Left ventricle myocardium inferior (tissue), 1 donor: ENCODE data around the gene PPME1. TPM values are rescaled to one million over a fixed set of nuclear protein-coding genes. Genes with fewer than 3 reads are reported as not detected.

Experiments
- DNase-seq: peaks from one replicate; pipeline ENCODE4 v3.0.0-alpha.2; 2020
- H3K27ac ChIP-seq: fragments of 200-600 bp; replicated peaks from 2 replicates; pipeline ENCODE4 v1.8.0; 2021
- H3K27me3 ChIP-seq: fragments of 200-600 bp; 2 replicates; pipeline ENCODE4 v1.8.0; 2021; ENCODE audit warnings: low read depth
- H3K36me3 ChIP-seq: fragments of 200-600 bp; 2 replicates; pipeline ENCODE4 v1.8.0; 2021
- H3K4me1 ChIP-seq: fragments of 200-600 bp; 2 replicates; pipeline ENCODE4 v1.8.0; 2021
- H3K4me3 ChIP-seq: fragments of 200-600 bp; 2 replicates; pipeline ENCODE4 v1.8.0; 2021; ENCODE audit warnings: mild to moderate bottlenecking, moderate library complexity
- H3K9me3 ChIP-seq: fragments of 200-600 bp; replicated peaks from 2 replicates; pipeline ENCODE4 v1.8.0; 2021
- intact Hi-C: fragments of 100-400 bp; cut with micrococcal nuclease; formaldehyde crosslinking; loops from one replicate; pipeline ENCODE4 v1.11.0; 2022
- total RNA-seq: library from RNA; stranded (reverse); fragmentation: NEBNext Ultra II Directional; extraction: Animal tissue kit (Norgen Biotek cat#: 25700); gene quantifications from one replicate; pipeline ENCODE4 v1.2.1, GENCODE V29; 2021
- TF ChIP-seq, protein P1 (sequence below): fragments of 200-600 bp; IDR thresholded peaks from 2 replicates; pipeline ENCODE4 v1.8.0; 2021; ENCODE audit warnings: antibody characterized with exemption, mild to moderate bottlenecking, borderline replicate concordance
- donor health status: DM: no; HTN: yes; CAD: no; lungs with severe emphysema.

The PPME1 gene
- total RNA-seq, 1 donor from 2014 or later: 29.7 TPM

DNA sequence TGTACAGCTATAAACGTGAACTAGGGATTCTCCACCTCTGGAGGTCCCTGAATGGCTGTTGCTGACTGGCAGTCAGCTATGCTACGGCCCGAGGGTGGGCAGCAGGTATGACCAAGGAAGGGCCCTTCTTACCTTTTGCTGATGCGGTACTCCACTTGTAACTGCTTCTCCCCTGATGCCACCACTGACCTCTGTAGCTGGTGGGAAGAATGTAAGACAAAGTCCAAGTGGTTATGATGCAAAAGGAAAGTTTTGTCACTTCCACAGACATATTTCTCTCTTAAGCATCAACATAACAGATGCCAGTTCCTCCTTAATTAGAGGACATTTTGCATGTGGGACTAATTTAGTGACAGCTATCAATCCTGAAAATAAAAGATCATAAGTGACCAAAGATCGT is 108.2 kb downstream of the PPME1 start:
- Histone ChIP-seq H3K4me3 (no peak overlapping the region), H3K27ac (no peak overlapping the region), H3K9me3 (no peaks in the 10 kb centered on the region), H3K4me1 (no peaks in the 10 kb centered on the region), H3K36me3 (no peaks in the 10 kb centered on the region), H3K27me3 (no peaks in the 10 kb centered on the region)
- TF ChIP-seq, protein P1, sequence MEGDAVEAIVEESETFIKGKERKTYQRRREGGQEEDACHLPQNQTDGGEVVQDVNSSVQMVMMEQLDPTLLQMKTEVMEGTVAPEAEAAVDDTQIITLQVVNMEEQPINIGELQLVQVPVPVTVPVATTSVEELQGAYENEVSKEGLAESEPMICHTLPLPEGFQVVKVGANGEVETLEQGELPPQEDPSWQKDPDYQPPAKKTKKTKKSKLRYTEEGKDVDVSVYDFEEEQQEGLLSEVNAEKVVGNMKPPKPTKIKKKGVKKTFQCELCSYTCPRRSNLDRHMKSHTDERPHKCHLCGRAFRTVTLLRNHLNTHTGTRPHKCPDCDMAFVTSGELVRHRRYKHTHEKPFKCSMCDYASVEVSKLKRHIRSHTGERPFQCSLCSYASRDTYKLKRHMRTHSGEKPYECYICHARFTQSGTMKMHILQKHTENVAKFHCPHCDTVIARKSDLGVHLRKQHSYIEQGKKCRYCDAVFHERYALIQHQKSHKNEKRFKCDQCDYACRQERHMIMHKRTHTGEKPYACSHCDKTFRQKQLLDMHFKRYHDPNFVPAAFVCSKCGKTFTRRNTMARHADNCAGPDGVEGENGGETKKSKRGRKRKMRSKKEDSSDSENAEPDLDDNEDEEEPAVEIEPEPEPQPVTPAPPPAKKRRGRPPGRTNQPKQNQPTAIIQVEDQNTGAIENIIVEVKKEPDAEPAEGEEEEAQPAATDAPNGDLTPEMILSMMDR: no peak
- intact Hi-C loops: no loop called here
- DNase-seq: no peak

DNA sequence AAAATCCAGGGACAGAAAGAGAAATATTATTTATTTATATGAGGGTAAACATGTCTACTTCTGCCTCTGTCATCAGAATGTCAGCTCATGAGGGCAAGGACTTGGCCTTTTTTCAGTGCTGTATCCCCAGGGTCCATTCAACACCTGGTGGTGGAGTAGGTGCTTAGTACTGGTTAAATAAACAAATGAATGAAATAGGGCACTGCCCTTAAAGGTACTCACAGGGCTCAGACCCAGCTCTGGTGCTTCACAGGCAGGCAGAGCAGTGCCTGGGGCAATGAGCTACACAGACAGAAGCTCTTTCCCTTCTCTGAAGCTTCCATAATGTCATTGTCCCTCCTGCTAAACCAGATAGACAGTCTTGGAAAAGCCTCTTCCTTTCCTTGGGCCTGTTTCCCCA is 109.4 kb downstream of the PPME1 start:
- Histone ChIP-seq H3K4me3 (no peak overlapping the region), H3K36me3 (no peaks in the 10 kb centered on the region), H3K4me1 (no peaks in the 10 kb centered on the region), H3K9me3 (no peaks in the 10 kb centered on the region), H3K27me3 (no peaks in the 10 kb centered on the region), H3K27ac (no peak overlapping the region)
- intact Hi-C loops: no loop called here
- TF ChIP-seq, protein P1: no peak
- no peak for DNase-seq

DNA sequence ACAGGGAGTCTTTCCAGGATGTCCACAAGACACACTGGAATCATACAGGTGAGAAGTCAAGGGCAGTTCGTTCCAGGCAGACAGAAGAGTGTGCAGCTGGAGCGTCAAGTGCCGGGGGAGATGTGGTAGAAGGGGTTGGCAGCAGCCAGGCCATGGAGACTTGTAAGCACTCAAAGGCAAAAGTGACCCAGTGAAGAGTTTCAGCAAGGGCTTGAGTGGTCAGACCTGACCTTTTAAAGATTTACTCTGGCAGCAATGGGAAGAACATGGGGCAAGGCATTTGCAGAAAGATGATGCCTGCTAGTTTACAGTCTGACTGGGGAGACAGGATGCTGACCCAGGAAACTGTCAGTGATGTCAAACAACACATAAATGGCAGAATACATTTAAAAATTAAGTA is 111.3 kb downstream of the PPME1 start:
- Histone ChIP-seq H3K27me3 (no peaks in the 10 kb centered on the region), H3K9me3 (no peaks in the 10 kb centered on the region), H3K4me3 (no peak overlapping the region), H3K4me1 (no peaks in the 10 kb centered on the region), H3K36me3 (no peaks in the 10 kb centered on the region), H3K27ac (no peak overlapping the region)
- no peak for DNase-seq
- intact Hi-C loops: no loop called here
- TF ChIP-seq, protein P1: no peak

DNA sequence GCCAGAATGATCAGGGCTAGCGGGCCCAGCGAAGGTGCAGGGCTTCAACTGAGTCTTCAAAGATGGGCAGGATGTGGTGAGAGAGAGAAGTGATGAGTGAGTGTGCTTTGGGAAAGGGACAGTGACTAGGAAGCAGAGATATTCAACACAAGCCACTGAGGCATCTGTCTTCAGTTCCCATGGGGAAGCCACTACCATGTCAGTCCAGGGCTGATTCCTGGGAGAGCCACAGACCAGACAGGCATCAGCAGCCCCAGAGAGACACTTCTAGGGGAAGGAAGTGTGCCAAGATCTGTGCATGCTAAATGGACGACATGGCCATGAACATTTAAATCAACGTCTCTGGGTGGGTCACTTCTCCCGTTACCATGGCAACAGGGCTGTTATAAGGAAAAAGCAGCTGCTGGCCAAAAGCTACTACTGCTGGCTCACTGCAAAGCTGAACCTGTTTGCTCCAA is 111.9 kb downstream of the PPME1 start:
- no peaks in the 10 kb centered on the region for H3K27me3 ChIP-seq
- intact Hi-C loops: no loop called here
- H3K4me3 ChIP-seq: no peak overlapping the region
- no peak for DNase-seq
- H3K4me1 ChIP-seq: no peaks in the 10 kb centered on the region
- H3K36me3 ChIP-seq: no peaks in the 10 kb centered on the region
- H3K27ac ChIP-seq: no peak overlapping the region
- TF ChIP-seq, protein P1: no peak
- H3K9me3 ChIP-seq: no peaks in the 10 kb centered on the region

DNA sequence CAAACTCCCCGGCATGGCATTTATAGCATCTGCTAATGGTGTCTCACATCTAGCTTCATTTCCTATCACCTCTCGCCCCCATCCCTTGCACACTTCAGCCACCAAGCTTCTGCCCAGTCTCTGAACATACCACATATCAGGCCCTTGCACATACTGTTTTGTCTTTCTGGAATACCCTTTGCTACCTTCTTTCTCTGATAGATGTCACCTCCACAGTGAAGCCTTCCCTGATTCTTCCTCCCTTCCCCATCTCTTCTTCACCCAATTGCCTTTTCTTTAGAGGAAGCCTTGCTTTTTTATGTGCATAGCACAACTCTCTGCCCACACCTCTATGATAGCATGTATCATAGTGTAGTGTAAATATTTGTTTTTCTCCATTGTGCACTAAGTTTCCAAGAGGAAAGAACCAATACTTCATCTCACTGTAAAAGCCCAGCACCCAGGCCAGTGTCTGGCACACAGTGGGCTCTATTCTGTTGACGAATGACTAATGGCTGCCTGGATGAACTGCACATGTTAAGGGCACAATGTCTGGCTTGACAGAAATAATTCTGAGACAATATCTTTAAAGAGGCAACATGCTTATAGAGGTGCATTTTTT is 112.6 kb downstream of the PPME1 start:
- intact Hi-C loops: no loop called here
- TF ChIP-seq, protein P1: no peak
- H3K36me3 ChIP-seq: no peaks in the 10 kb centered on the region
- no peak overlapping the region for H3K4me3 ChIP-seq
- no peak for DNase-seq
- no peak overlapping the region for H3K27ac ChIP-seq
- H3K27me3 ChIP-seq: no peaks in the 10 kb centered on the region
- H3K4me1 ChIP-seq: no peaks in the 10 kb centered on the region
- no peaks in the 10 kb centered on the region for H3K9me3 ChIP-seq
